Measurements from ENCODE around the gene HLA-G.
"Not testable (repeated sequence)": the region's sequence is repeated elsewhere in the genome, so short reads cannot be mapped to it uniquely, and the experiment has no call there.

HLA-G gene

GRCh38 chr6:29827579-29828470, at the start of gene HLA-G:
Gene HLA-G, plus strand, starts transcription at chr6:29827825. Its CDS starts 20 bp downstream, at chr6:29827845.
- Histone ChIP-seq H3K27ac (ENCODE audit: low read length) (no peak within 1 kb of the TSS), H3K4me2 (ENCODE audit: low read length) (no peak within 1 kb of the TSS), H3K9ac (ENCODE audit: low read length) (no peak within 1 kb of the TSS), H2AFZ (ENCODE audit: low read depth, low read length) (no peak within 1 kb of the TSS), H4K20me1 (ENCODE audit: insufficient read depth, low read length) (no peaks in the 10 kb centered on the region), H3K79me2 (ENCODE audit: low read length) (no peaks in the 10 kb centered on the region), H3K4me3 (ENCODE audit: low read length) (no peak within 1 kb of the TSS), H3K27me3 (ENCODE audit: low read depth, low read length) (no peaks in the 10 kb centered on the region), H3K4me1 (ENCODE audit: low read length) (no peaks in the 10 kb centered on the region), H3K9me3 (ENCODE audit: insufficient read depth, low read length) (no peaks in the 10 kb centered on the region), H3K36me3 (replicated peaks; ENCODE audit: low read depth, low read length) (no peaks in the 10 kb centered on the region)
- no peak for TF ChIP-seq CTCF (IDR thresholded peaks at IDR 0.05; ENCODE audit: low read depth, low read length)
- TF ChIP-seq EZH2phosphoT487 (IDR thresholded peaks at IDR 0.05; ENCODE audit: low read depth), result no peak

GRCh38 chr6:29780019-29780698, 47.5 kb upstream of the HLA-G start:
- not testable (repeated sequence) for H3K4me3 ChIP-seq (ENCODE audit: low read length); H3K4me2 ChIP-seq (ENCODE audit: low read length); H3K4me1 ChIP-seq (ENCODE audit: low read length); H3K36me3 ChIP-seq (replicated peaks; ENCODE audit: low read depth, low read length); H3K79me2 ChIP-seq (ENCODE audit: low read length); H3K9me3 ChIP-seq (ENCODE audit: insufficient read depth, low read length); H3K27me3 ChIP-seq (ENCODE audit: low read depth, low read length); H3K27ac ChIP-seq (ENCODE audit: low read length); H4K20me1 ChIP-seq (ENCODE audit: insufficient read depth, low read length); H3K9ac ChIP-seq (ENCODE audit: low read length); H2AFZ ChIP-seq (ENCODE audit: low read depth, low read length)

GRCh38 chr6:29789176-29789575, 38.4 kb upstream of the HLA-G start:
- Histone ChIP-seq H3K9ac (ENCODE audit: low read length) (no peak overlapping the region), H3K79me2 (ENCODE audit: low read length) (no peaks in the 10 kb centered on the region), H3K4me1 (ENCODE audit: low read length) (no peaks in the 10 kb centered on the region), H3K9me3 (ENCODE audit: insufficient read depth, low read length) (no peaks in the 10 kb centered on the region), H3K4me2 (ENCODE audit: low read length) (no peak overlapping the region), H2AFZ (ENCODE audit: low read depth, low read length) (no peak overlapping the region), H3K27ac (ENCODE audit: low read length) (no peak overlapping the region), H4K20me1 (ENCODE audit: insufficient read depth, low read length) (no peaks in the 10 kb centered on the region), H3K27me3 (ENCODE audit: low read depth, low read length) (no peaks in the 10 kb centered on the region), H3K4me3 (ENCODE audit: low read length) (no peak overlapping the region), H3K36me3 (replicated peaks; ENCODE audit: low read depth, low read length) (no peaks in the 10 kb centered on the region)
- TF ChIP-seq CTCF (IDR thresholded peaks at IDR 0.05; ENCODE audit: low read depth, low read length), result no peak
- no peak for TF ChIP-seq EZH2phosphoT487 (IDR thresholded peaks at IDR 0.05; ENCODE audit: low read depth)

GRCh38 chr6:29790626-29791025, 37.0 kb upstream of the HLA-G start:
- H3K9me3 ChIP-seq (ENCODE audit: insufficient read depth, low read length), result no peaks in the 10 kb centered on the region
- no peak overlapping the region for H3K4me2 ChIP-seq (ENCODE audit: low read length)
- no peaks in the 10 kb centered on the region for H3K27me3 ChIP-seq (ENCODE audit: low read depth, low read length)
- no peak overlapping the region for H2AFZ ChIP-seq (ENCODE audit: low read depth, low read length)
- H3K79me2 ChIP-seq (ENCODE audit: low read length), result no peaks in the 10 kb centered on the region
- H4K20me1 ChIP-seq (ENCODE audit: insufficient read depth, low read length), result no peaks in the 10 kb centered on the region
- no peak overlapping the region for H3K9ac ChIP-seq (ENCODE audit: low read length)
- H3K4me3 ChIP-seq (ENCODE audit: low read length), result no peak overlapping the region
- TF ChIP-seq EZH2phosphoT487 (IDR thresholded peaks at IDR 0.05; ENCODE audit: low read depth) (no peak), CTCF (IDR thresholded peaks at IDR 0.05; ENCODE audit: low read depth, low read length) (no peak)
- H3K4me1 ChIP-seq (ENCODE audit: low read length), result no peaks in the 10 kb centered on the region
- H3K27ac ChIP-seq (ENCODE audit: low read length), result no peak overlapping the region
- H3K36me3 ChIP-seq (replicated peaks; ENCODE audit: low read depth, low read length), result no peaks in the 10 kb centered on the region
